ENCODE data around the gene ILDR1. TPM values are rescaled to one million over a fixed set of nuclear protein-coding genes. Genes with fewer than 3 reads are reported as not detected.

The ILDR1 gene
- total RNA-seq, 3 donors from 2014 or later = 10.9 to 36.8 (median 17.2) TPM

GRCh38 chr3:122023335-122023910 is 1.4 kb upstream of the ILDR1 start:
- no peak overlapping the region for H3K4me3 ChIP-seq
- intact Hi-C loops (cut with DNase I, micrococcal nuclease) = no loop called here

GRCh38 chr3:122021037-122021436 is 1.0 kb downstream of the ILDR1 start:
- H3K4me3 ChIP-seq = no peak overlapping the region
- H3K9me3 ChIP-seq = no peaks in the 10 kb centered on the region
- H3K4me1 ChIP-seq (ENCODE audit: low read depth) = peaks cover 10% of the 10 kb centered on the region
- ATAC-seq = peak; percentile 54
- DNase-seq = peak in 1 of 3 donors; percentile 24
- no peaks in the 10 kb centered on the region for H3K36me3 ChIP-seq (ENCODE audit: low read depth)
- TF ChIP-seq CTCF (IDR thresholded peaks at IDR 0.05) = no peak
- intact Hi-C loops (cut with DNase I, micrococcal nuclease) = no loop called here

More at GRCh38 chr3:122023335-122023910, 1.4 kb upstream of the ILDR1 start:
- TF ChIP-seq CTCF (IDR thresholded peaks at IDR 0.05) = no peak
- no peak for ATAC-seq
- H3K36me3 ChIP-seq (ENCODE audit: low read depth) = no peaks in the 10 kb centered on the region
- H3K4me1 ChIP-seq (ENCODE audit: low read depth) = peaks cover 10% of the 10 kb centered on the region
- no peaks in the 10 kb centered on the region for H3K9me3 ChIP-seq
- no peak for DNase-seq

GRCh38 chr3:122019493-122019892 is 2.6 kb downstream of the ILDR1 start:
- ATAC-seq (no peak), DNase-seq (no peak)
- intact Hi-C loops (cut with DNase I, micrococcal nuclease) = no loop called here
- Histone ChIP-seq H3K9me3 (no peaks in the 10 kb centered on the region), H3K4me3 (no peak overlapping the region), H3K4me1 (ENCODE audit: low read depth) (peaks cover 10% of the 10 kb centered on the region), H3K36me3 (ENCODE audit: low read depth) (no peaks in the 10 kb centered on the region)
- TF ChIP-seq CTCF (IDR thresholded peaks at IDR 0.05) = no peak

GRCh38 chr3:122014741-122015140 is 7.3 kb downstream of the ILDR1 start:
- no peak for TF ChIP-seq CTCF (IDR thresholded peaks at IDR 0.05)
- no peak overlapping the region for H3K4me3 ChIP-seq
- ATAC-seq (peak; percentile 27), DNase-seq (no peak)
- H3K4me1 ChIP-seq (ENCODE audit: low read depth) = peaks cover 12% of the 10 kb centered on the region
- H3K36me3 ChIP-seq (ENCODE audit: low read depth) = no peaks in the 10 kb centered on the region
- intact Hi-C loops (cut with DNase I, micrococcal nuclease) = no loop called here
- H3K9me3 ChIP-seq = no peaks in the 10 kb centered on the region

- TF ChIP-seq CTCF (IDR thresholded peaks at IDR 0.05) = no peak
- peak; percentile 92 for ATAC-seq
- intact Hi-C loops (cut with DNase I, micrococcal nuclease) = no loop called here
- DNase-seq = peak in 1 of 3 donors; percentile 39
- no peaks in the 10 kb centered on the region for H3K36me3 ChIP-seq (ENCODE audit: low read depth)
- H3K9me3 ChIP-seq = no peaks in the 10 kb centered on the region
- no peak overlapping the region for H3K4me3 ChIP-seq
- peaks cover 12% of the 10 kb centered on the region for H3K4me1 ChIP-seq (ENCODE audit: low read depth)
These were observed 8.6 kb downstream of the ILDR1 start for GRCh38 chr3:122013448-122013925.
